ENCODE measurements around the gene COBL.

DNA sequence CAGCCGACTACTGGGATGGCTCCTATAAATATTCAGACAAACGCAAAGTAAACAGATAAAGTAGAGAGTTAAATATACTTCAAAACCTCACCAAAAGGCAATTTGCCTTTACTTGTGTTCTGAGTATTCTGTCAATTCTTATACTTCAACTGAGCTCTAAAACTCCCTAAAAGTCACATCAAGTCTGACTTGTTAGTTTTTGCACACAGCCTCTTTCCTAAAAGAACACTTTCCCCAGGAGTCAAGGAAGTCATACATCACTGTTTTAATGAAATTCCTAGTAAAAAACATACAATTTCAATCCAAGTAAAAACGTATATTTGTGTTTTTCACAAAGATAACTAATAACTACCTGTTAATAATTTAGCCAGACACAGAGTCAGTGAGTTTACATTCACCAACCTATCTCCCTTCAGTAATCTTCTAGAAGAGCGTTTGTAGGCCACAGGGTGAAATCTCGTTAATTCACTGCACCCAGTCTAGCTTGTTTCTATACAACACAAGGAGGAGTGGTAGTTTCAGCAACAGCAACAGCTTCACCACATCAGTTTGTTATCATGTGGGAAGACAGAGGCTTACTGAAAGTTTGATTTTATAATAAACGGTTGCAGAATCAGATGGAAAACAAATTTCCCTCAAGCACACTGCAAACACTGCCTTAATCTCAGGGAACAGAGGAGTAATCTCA is 2.7 kb downstream of the COBL start:
- no peak for TF ChIP-seq POLR2A (IDR thresholded peaks at IDR 0.05)
- TF ChIP-seq CTCF (IDR thresholded peaks at IDR 0.05), result no peak

All from uterus (tissue), 2 donors.